Panc1 (cell line): ENCODE measurements around the gene HIKESHI. TPM values are rescaled to one million over a fixed set of nuclear protein-coding genes. Genes with fewer than 3 reads are reported as not detected.

Source experiments
- ATAC-seq: fragments of 200-7000 bp; cut with Tn5 transposase; 2 replicates; pipeline ENCODE4 v1.9.1; 2020; ENCODE audit warnings: mild to moderate bottlenecking, moderate library complexity
- BruUV-seq: library from RNA; stranded (reverse); fragments of 400-500 nt; replicated peaks from 2 replicates; lab custom pipeline; 2021; lab: Mats Ljungman, UMichigan
- CTCF ChIA-PET: fragments of 300-600 bp; sonication (Branson Sonifier 250); formaldehyde crosslinking; loops from one replicate; lab custom pipeline; 2022; ENCODE audit warnings: antibody characterized with exemption; lab: Charles Lee
- POLR2A ChIA-PET: fragments of 300-600 bp; sonication (Branson Sonifier 250); formaldehyde crosslinking; loops from one replicate; lab custom pipeline; 2022; ENCODE audit warnings: antibody characterized with exemption; lab: Charles Lee
- DNase-seq: peaks from one replicate; pipeline ENCODE4 v3.0.0-alpha.2; 2010; ENCODE audit warnings: low read depth, low spot score
- H3K27ac ChIP-seq: 2 replicates; pipeline ENCODE4 v1.5.1; 2011; ENCODE audit warnings: mild to moderate bottlenecking, low read length, inconsistent platforms
- H3K27me3 ChIP-seq: fragments of 200-500 bp; sonication (Bioruptor generic); 2 replicates; pipeline ENCODE4 v1.6.0; 2014; ENCODE audit warnings: low read length, inconsistent platforms; ENCODE audit not compliant: control insufficient read depth, insufficient read depth
- H3K36me3 ChIP-seq: fragments of 200-500 bp; sonication (Bioruptor generic); 2 replicates; pipeline ENCODE4 v1.5.1; 2014; ENCODE audit warnings: inconsistent platforms, mild to moderate bottlenecking, low read length, moderate library complexity; ENCODE audit not compliant: control insufficient read depth, insufficient read depth
- H3K4me1 ChIP-seq: 2 replicates; pipeline ENCODE4 v1.5.1; 2011; ENCODE audit warnings: inconsistent platforms, mild to moderate bottlenecking, low read length, moderate library complexity; ENCODE audit not compliant: control insufficient read depth, insufficient read depth
- H3K4me3 ChIP-seq, 2 experiments: 2 replicates each; pipeline ENCODE4 v1.5.1; 2011 to 2012; ENCODE audit warnings: low read depth in 2 of 2, low read length in 2 of 2, mild to moderate bottlenecking in 2 of 2, inconsistent platforms in 1 of 2, moderate library complexity in 1 of 2
- H3K9me3 ChIP-seq: fragments of 200-500 bp; sonication (Bioruptor generic); 2 replicates; pipeline ENCODE4 v1.5.1; 2014; ENCODE audit warnings: low read depth, mild to moderate bottlenecking, inconsistent platforms, low read length, moderate library complexity; ENCODE audit not compliant: control insufficient read depth, insufficient read depth
- POLR2AphosphoS5 ChIP-seq: IDR thresholded peaks from 2 replicates; pipeline ENCODE4 v1.6.1; 2012; ENCODE audit warnings: mild to moderate bottlenecking, low read depth, low read length, moderate library complexity
- SIN3A ChIP-seq: IDR thresholded peaks from 2 replicates; pipeline ENCODE4 v1.6.1; 2012; ENCODE audit warnings: low read depth, mild to moderate bottlenecking, low read length, moderate library complexity, borderline replicate concordance; ENCODE audit not compliant: insufficient read depth
- TCF7L2 ChIP-seq: IDR thresholded peaks from 2 replicates; pipeline ENCODE4 v1.6.1; 2011; ENCODE audit warnings: mild to moderate bottlenecking, low read depth, low read length, inconsistent platforms
- in situ Hi-C: cut with HindIII; loops from 2 replicates; pipeline ENCODE4 v1.10.0; 2016; ENCODE audit warnings: low sequenced_read_pairs, low pct_unique_long_range_greater_than_20kb
- intact Hi-C: fragments of 100-400 bp; cut with micrococcal nuclease; formaldehyde crosslinking; loops from one replicate; pipeline ENCODE4 v1.10.0; 2022; ENCODE audit not compliant: unreplicated experiment
- total RNA-seq: library from RNA; stranded (reverse); gene quantifications from one replicate; pipeline ENCODE4 v1.2.1, GENCODE V29; 2021; ENCODE audit not compliant: unreplicated experiment
- TF ChIP-seq, protein P1 (sequence below): fragments of 450-650 bp; IDR thresholded peaks from 2 replicates; pipeline ENCODE4 v1.5.1; 2017; ENCODE audit warnings: mild to moderate bottlenecking
- TF ChIP-seq, protein P2 (sequence below), 2 experiments: IDR thresholded peaks; 2 replicates each; pipeline ENCODE4 v1.6.1; 2011 to 2012; ENCODE audit warnings: low read depth in 2 of 2, control low read depth in 1 of 2, low read length in 1 of 2, mild to moderate bottlenecking in 1 of 2, moderate library complexity in 1 of 2; ENCODE audit not compliant: insufficient read depth in 1 of 2

Gene HIKESHI
- total RNA-seq, 1 experiment from 2014 or later: 61.3 TPM

DNA sequence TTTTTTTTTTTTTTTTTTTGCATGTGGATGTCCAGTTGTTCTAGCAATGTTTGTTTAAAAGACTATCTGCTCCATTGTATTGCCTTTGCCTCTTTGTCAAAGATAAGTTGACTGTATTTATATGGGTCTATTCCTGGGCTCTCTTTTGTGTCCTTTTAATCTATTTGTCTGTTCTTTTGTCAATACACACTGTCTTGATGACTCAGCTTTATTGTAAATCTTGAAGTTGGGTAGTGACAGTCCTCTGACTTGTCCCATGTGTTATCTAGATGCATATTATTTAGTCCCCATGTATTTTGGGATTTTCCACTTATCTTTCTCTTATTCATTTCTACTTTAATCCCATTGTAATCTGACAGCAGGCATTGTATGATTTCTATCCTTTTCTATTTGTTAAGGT lies 75.9 kb downstream of the HIKESHI start:
- intact Hi-C loops (loop anchor here (10.0 kb wide), 1 partner anchor 537 kb away; no protein-coding TSS in a partner anchor), in situ Hi-C loops (no loop called here)
- no peak for DNase-seq
- TF ChIP-seq, protein P1, sequence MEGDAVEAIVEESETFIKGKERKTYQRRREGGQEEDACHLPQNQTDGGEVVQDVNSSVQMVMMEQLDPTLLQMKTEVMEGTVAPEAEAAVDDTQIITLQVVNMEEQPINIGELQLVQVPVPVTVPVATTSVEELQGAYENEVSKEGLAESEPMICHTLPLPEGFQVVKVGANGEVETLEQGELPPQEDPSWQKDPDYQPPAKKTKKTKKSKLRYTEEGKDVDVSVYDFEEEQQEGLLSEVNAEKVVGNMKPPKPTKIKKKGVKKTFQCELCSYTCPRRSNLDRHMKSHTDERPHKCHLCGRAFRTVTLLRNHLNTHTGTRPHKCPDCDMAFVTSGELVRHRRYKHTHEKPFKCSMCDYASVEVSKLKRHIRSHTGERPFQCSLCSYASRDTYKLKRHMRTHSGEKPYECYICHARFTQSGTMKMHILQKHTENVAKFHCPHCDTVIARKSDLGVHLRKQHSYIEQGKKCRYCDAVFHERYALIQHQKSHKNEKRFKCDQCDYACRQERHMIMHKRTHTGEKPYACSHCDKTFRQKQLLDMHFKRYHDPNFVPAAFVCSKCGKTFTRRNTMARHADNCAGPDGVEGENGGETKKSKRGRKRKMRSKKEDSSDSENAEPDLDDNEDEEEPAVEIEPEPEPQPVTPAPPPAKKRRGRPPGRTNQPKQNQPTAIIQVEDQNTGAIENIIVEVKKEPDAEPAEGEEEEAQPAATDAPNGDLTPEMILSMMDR: no peak
- TF ChIP-seq TCF7L2 (no peak), SIN3A (no peak), POLR2AphosphoS5 (no peak)
- TF ChIP-seq, protein P2, sequence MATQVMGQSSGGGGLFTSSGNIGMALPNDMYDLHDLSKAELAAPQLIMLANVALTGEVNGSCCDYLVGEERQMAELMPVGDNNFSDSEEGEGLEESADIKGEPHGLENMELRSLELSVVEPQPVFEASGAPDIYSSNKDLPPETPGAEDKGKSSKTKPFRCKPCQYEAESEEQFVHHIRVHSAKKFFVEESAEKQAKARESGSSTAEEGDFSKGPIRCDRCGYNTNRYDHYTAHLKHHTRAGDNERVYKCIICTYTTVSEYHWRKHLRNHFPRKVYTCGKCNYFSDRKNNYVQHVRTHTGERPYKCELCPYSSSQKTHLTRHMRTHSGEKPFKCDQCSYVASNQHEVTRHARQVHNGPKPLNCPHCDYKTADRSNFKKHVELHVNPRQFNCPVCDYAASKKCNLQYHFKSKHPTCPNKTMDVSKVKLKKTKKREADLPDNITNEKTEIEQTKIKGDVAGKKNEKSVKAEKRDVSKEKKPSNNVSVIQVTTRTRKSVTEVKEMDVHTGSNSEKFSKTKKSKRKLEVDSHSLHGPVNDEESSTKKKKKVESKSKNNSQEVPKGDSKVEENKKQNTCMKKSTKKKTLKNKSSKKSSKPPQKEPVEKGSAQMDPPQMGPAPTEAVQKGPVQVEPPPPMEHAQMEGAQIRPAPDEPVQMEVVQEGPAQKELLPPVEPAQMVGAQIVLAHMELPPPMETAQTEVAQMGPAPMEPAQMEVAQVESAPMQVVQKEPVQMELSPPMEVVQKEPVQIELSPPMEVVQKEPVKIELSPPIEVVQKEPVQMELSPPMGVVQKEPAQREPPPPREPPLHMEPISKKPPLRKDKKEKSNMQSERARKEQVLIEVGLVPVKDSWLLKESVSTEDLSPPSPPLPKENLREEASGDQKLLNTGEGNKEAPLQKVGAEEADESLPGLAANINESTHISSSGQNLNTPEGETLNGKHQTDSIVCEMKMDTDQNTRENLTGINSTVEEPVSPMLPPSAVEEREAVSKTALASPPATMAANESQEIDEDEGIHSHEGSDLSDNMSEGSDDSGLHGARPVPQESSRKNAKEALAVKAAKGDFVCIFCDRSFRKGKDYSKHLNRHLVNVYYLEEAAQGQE (IDR thresholded peaks at IDR 0.05; ENCODE audit: insufficient read depth in 1 of 2, low read depth in 2 of 2, low read length in 1 of 2): no peak
- ChIA-PET POLR2A (no interaction called here), CTCF (no interaction called here)
- ATAC-seq: no peak
- no peaks in the 10 kb centered on the region for H3K36me3 ChIP-seq
- H3K4me3 ChIP-seq: no peak overlapping the region
- BruUV-seq: no TSS peak
- H3K27me3 ChIP-seq: no peaks in the 10 kb centered on the region
- no peak overlapping the region for H3K27ac ChIP-seq
- no peaks in the 10 kb centered on the region for H3K4me1 ChIP-seq
- H3K9me3 ChIP-seq: no peaks in the 10 kb centered on the region

DNA sequence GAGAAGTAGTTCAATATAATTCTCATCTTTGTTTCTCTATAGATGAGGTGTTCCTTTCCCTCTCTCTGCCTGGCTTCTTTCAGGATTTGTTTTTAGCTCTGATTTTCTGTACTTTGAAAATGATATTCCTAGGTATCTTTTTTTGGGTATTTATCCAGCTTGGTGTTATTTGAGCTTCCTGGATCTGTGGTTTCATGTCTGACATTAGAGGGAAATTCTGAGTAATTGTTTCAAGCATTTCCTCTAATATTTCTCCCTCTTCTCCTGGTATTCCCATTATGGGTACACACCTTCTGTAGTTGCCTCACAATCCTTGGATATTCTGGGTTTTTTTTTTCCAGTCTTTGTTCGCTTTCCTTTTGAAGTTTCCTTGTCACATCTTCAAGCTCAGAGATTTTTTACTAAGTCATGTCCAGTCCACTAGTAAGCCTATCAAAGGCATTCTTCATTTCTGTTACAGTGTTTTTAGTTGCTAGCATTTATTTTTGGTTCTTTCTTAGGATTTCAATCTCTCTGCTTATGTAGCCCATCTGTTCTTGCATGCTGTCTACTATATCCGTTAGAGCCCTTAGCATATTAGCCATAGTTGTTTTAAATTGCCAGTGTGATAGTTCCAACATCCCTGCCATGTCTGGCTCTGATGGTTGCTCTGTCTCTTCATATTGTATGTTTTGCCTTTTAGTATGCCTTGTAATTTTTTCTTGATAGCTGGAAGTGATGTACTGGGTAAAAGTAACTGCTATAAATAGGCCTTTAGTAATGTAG lies 78.4 kb downstream of the HIKESHI start:
- H3K36me3 ChIP-seq: no peaks in the 10 kb centered on the region
- TF ChIP-seq SIN3A (no peak), TCF7L2 (no peak), POLR2AphosphoS5 (no peak)
- TF ChIP-seq, protein P2 (IDR thresholded peaks at IDR 0.05; ENCODE audit: insufficient read depth in 1 of 2, low read depth in 2 of 2, low read length in 1 of 2): no peak
- TF ChIP-seq, protein P1: no peak
- H3K27me3 ChIP-seq: no peaks in the 10 kb centered on the region
- no peaks in the 10 kb centered on the region for H3K9me3 ChIP-seq
- POLR2A ChIA-PET: no interaction called here
- H3K4me3 ChIP-seq: no peak overlapping the region
- no peak overlapping the region for H3K27ac ChIP-seq
- ATAC-seq (no peak), DNase-seq (no peak)
- intact Hi-C loops: no loop called here
- no TSS peak for BruUV-seq
- in situ Hi-C loops: no loop called here
- CTCF ChIA-PET: no interaction called here
- H3K4me1 ChIP-seq: no peaks in the 10 kb centered on the region
